SK-N-SH (cell line): ENCODE results near the gene GBP1. TPM values are rescaled to one million over a fixed set of nuclear protein-coding genes. Genes with fewer than 3 reads are reported as not detected.

Experiments
- CTCF ChIA-PET: fragments of 300-600, 350-600 bp; formaldehyde crosslinking; extraction: SDS; loops from one replicate; lab custom pipeline; 2021; lab: Yijun Ruan, JAX
- POLR2A ChIA-PET: fragments of 350-600 bp; sonication (Branson Sonifier 250); formaldehyde crosslinking; extraction: SDS; loops from one replicate; lab custom pipeline; 2020; ENCODE audit warnings: antibody characterized with exemption, inconsistent platforms; lab: Yijun Ruan, JAX
- DNase-seq: peaks from one replicate; pipeline ENCODE4 v3.0.0; 2012
- H2AFZ ChIP-seq: fragments of 200-600 bp; sonication (generic); 2 replicates; pipeline ENCODE4 v1.8.1; 2016; ENCODE audit warnings: antibody characterized with exemption, mild to moderate bottlenecking, low read depth
- H3F3A ChIP-seq: fragments of 200-600 bp; sonication (generic); replicated peaks from 2 replicates; pipeline ENCODE3; 2016; ENCODE audit warnings: antibody characterized with exemption, mild to moderate bottlenecking; ENCODE audit not compliant: insufficient read depth
- H3K27ac ChIP-seq, 2 experiments: fragments of 200-500 bp in 1 of 2; fragments of 200-600 bp in 1 of 2; sonication (Bioruptor generic) in 1 of 2; sonication (generic), shearing (Covaris generic) in 1 of 2; 2 replicates each; pipeline versions ENCODE4 v1.5.1 to v1.6.1; 2014 to 2016; ENCODE audit warnings: low read depth in 2 of 2, inconsistent platforms in 1 of 2, low read length in 1 of 2, mild to moderate bottlenecking in 1 of 2, mixed read lengths in 1 of 2
- H3K27me3 ChIP-seq: fragments of 200-600 bp; sonication (generic), shearing (Covaris generic); 2 replicates; pipeline ENCODE4 v1.6.1; 2016; ENCODE audit warnings: mixed run types; ENCODE audit not compliant: insufficient read depth
- H3K36me3 ChIP-seq, 2 experiments: fragments of 200-500 bp in 1 of 2; fragments of 200-600 bp in 1 of 2; sonication (Bioruptor generic) in 1 of 2; sonication (generic) in 1 of 2; replicated peaks in 1 of 2; 2 replicates each; pipeline versions ENCODE3 to v1.5.1; 2014 to 2016; ENCODE audit warnings: low read length in 1 of 2, mild to moderate bottlenecking in 1 of 2; ENCODE audit not compliant: insufficient read depth in 2 of 2, control insufficient read depth in 1 of 2
- H3K4me1 ChIP-seq, 2 experiments: fragments of 200-500 bp in 1 of 2; fragments of 200-600 bp in 1 of 2; sonication (Bioruptor generic) in 1 of 2; sonication (generic), shearing (Covaris generic) in 1 of 2; 2 replicates each; pipeline versions ENCODE4 v1.5.1 to v1.6.1; 2014 to 2016; ENCODE audit warnings: low read depth in 1 of 2, low read length in 1 of 2, mixed run types in 1 of 2; ENCODE audit not compliant: insufficient read depth in 2 of 2, control insufficient read depth in 1 of 2
- H3K4me2 ChIP-seq: fragments of 200-600 bp; sonication (generic), shearing (Covaris generic); 2 replicates; pipeline ENCODE4 v1.6.1; 2017; ENCODE audit warnings: mixed run types
- H3K4me3 ChIP-seq, 2 experiments: fragments of 200-500 bp in 1 of 2; fragments of 200-600 bp in 1 of 2; sonication (Bioruptor generic) in 1 of 2; sonication (generic), shearing (Covaris generic) in 1 of 2; 2 replicates each; pipeline versions ENCODE4 v1.5.1 to v1.8.1; 2014 to 2016; ENCODE audit warnings: low read depth in 2 of 2, inconsistent platforms in 1 of 2, low read length in 1 of 2, mild to moderate bottlenecking in 1 of 2, mixed read lengths in 1 of 2, moderate library complexity in 1 of 2
- H3K79me2 ChIP-seq: fragments of 200-600 bp; sonication (generic); 2 replicates; pipeline ENCODE4 v1.8.1; 2017; ENCODE audit warnings: mild to moderate bottlenecking; ENCODE audit not compliant: insufficient read depth
- H3K9ac ChIP-seq: fragments of 200-600 bp; sonication (generic); 2 replicates; pipeline ENCODE4 v1.6.1; 2017; ENCODE audit warnings: mixed run types
- H3K9me2 ChIP-seq: fragments of 200-600 bp; sonication (generic); 2 replicates; pipeline ENCODE4 v1.6.1; 2017; ENCODE audit warnings: mixed run types
- H3K9me3 ChIP-seq: fragments of 200-600 bp; sonication (generic); 2 replicates; pipeline ENCODE4 v1.6.1; 2017; ENCODE audit warnings: mixed run types, mild to moderate bottlenecking, moderate library complexity
- H4K20me1 ChIP-seq: fragments of 200-600 bp; sonication (generic); 2 replicates; pipeline ENCODE4 v1.6.1; 2017; ENCODE audit warnings: mild to moderate bottlenecking, mixed run types; ENCODE audit not compliant: insufficient read depth
- CHD2 ChIP-seq: fragments of 150-350 bp; IDR thresholded peaks from 2 replicates; pipeline ENCODE4 v1.6.1; 2018; ENCODE audit warnings: low read length; ENCODE audit not compliant: partially characterized antibody
- ELF1 ChIP-seq: IDR thresholded peaks from 2 replicates; pipeline ENCODE4 v1.4.0; 2012
- EZH2phosphoT487 ChIP-seq: fragments of 200-600 bp; sonication (generic); IDR thresholded peaks from 2 replicates; pipeline ENCODE4 v1.6.1; 2017; ENCODE audit warnings: low read depth, mixed run types, mild to moderate bottlenecking, antibody characterized with exemption, moderate library complexity, borderline replicate concordance
- FOXM1 ChIP-seq: IDR thresholded peaks from 2 replicates; pipeline ENCODE4 v1.4.0; 2012; ENCODE audit warnings: low read depth, mild to moderate bottlenecking
- GABPA ChIP-seq: IDR thresholded peaks from 2 replicates; pipeline ENCODE4 v1.4.0; 2012; ENCODE audit warnings: low read depth, mild to moderate bottlenecking
- IRF3 ChIP-seq: fragments of 150-350 bp; IDR thresholded peaks from 2 replicates; pipeline ENCODE4 v1.6.1; 2016; ENCODE audit warnings: mild to moderate bottlenecking, low read depth, low read length
- JUND ChIP-seq: IDR thresholded peaks from 2 replicates; pipeline ENCODE4 v1.4.0; 2012
- POLR2AphosphoS5 ChIP-seq: IDR thresholded peaks from 2 replicates; pipeline ENCODE4 v1.6.1; 2012; ENCODE audit warnings: low read depth, low read length
- RAD21 ChIP-seq: IDR thresholded peaks from 2 replicates; pipeline ENCODE4 v1.6.1; 2012; ENCODE audit warnings: mild to moderate bottlenecking, low read length
- RCOR1 ChIP-seq: fragments of 150-350 bp; IDR thresholded peaks from 2 replicates; pipeline ENCODE4 v1.6.1; 2017; ENCODE audit warnings: antibody characterized with exemption, low read length
- RXRA ChIP-seq: IDR thresholded peaks from 2 replicates; pipeline ENCODE4 v1.4.0; 2012; ENCODE audit warnings: low read depth, mild to moderate bottlenecking, borderline replicate concordance
- SIN3A ChIP-seq: IDR thresholded peaks from 2 replicates; pipeline ENCODE4 v1.6.1; 2012; ENCODE audit warnings: low read depth, mild to moderate bottlenecking, low read length, moderate library complexity, borderline replicate concordance
- SMC3 ChIP-seq: IDR thresholded peaks from 2 replicates; pipeline ENCODE4 v1.6.1; 2012; ENCODE audit warnings: low read depth, low read length, improper control_type of control experiment
- TAF1 ChIP-seq: IDR thresholded peaks from 2 replicates; pipeline ENCODE4 v1.6.1; 2012; ENCODE audit warnings: low read depth, mild to moderate bottlenecking, low read length, moderate library complexity, borderline replicate concordance
- USF1 ChIP-seq: IDR thresholded peaks from 2 replicates; pipeline ENCODE4 v1.4.0; 2012; ENCODE audit warnings: low read depth, borderline replicate concordance
- YY1 ChIP-seq: IDR thresholded peaks from 2 replicates; pipeline ENCODE4 v1.4.0; 2012; ENCODE audit warnings: low read depth, mild to moderate bottlenecking
- WGBS: methylation state at CpG from one replicate; pipeline ENCODE4 v1.1.6; 2017; ENCODE audit warnings: low lambda C conversion rate; 5-methylcytosine and 5-hydroxymethylcytosine counted together
- polyA plus RNA-seq, 3 experiments: library from polyadenylated mRNA; depleted of rRNA; stranded (reverse); fragments of >200 nt; gene quantifications; 2 replicates each; pipeline ENCODE4 v1.2.3, GENCODE V29; 2012
- TF ChIP-seq, protein P1 (sequence below): IDR thresholded peaks from 2 replicates; pipeline ENCODE4 v1.4.0; 2012; ENCODE audit warnings: low read depth
- TF ChIP-seq, protein P2 (sequence below): fragments of 150-350 bp; IDR thresholded peaks from 2 replicates; pipeline ENCODE4 v1.6.1; 2017; ENCODE audit warnings: antibody characterized with exemption, low read length, low read depth, borderline replicate concordance
- TF ChIP-seq, protein P3 (sequence below): IDR thresholded peaks from 2 replicates; pipeline ENCODE4 v1.6.1; 2012; ENCODE audit warnings: mild to moderate bottlenecking, low read depth, low read length, moderate library complexity
- TF ChIP-seq, protein P4 (sequence below): IDR thresholded peaks from 2 replicates; pipeline ENCODE4; 2012

Gene GBP1
- polyA plus RNA-seq, 1 of the 3 experiments (the other 2 are of a cell fraction): 7.4 TPM

DNA sequence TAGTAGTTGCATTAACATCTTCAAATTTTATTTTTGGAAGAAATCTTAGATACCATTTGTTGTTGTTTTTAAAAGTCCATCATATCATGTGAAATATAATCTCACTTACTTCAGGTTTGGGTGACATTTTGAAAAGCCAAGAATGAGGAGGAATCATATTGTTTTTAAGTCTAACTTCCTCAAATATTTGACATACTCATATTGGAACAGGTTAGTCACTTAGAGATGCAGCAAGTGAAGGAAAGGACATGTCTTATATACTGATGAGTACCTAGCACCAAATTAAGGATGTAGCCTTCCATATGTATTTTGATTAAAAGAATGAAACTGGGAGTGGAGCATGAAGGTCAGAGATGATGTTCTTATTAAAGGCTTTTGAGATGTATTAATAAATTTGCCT, 37.0 kb upstream of the GBP1 start:
- no peak overlapping the region for H3K4me2 ChIP-seq
- no peak overlapping the region for H3K27ac ChIP-seq
- no peak overlapping the region for H3K9ac ChIP-seq
- no peak for DNase-seq
- POLR2A ChIA-PET: no interaction called here
- CTCF ChIA-PET: no interaction called here
- peaks cover 0 to 5% of the 10 kb centered on the region in 2 experiments for H3K36me3 ChIP-seq
- TF ChIP-seq USF1: no peak
- no peak for TF ChIP-seq EZH2phosphoT487
- no peak for TF ChIP-seq RAD21
- no peak for TF ChIP-seq POLR2AphosphoS5
- no peak for TF ChIP-seq JUND
- no peak for TF ChIP-seq CHD2
- no peak for TF ChIP-seq FOXM1
- TF ChIP-seq, protein P1, sequence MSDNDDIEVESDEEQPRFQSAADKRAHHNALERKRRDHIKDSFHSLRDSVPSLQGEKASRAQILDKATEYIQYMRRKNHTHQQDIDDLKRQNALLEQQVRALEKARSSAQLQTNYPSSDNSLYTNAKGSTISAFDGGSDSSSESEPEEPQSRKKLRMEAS: no peak
- no peaks in the 10 kb centered on the region for H4K20me1 ChIP-seq
- no peaks in the 10 kb centered on the region for H3K9me3 ChIP-seq
- no peaks in the 10 kb centered on the region for H3K9me2 ChIP-seq
- no peaks in the 10 kb centered on the region for H3F3A ChIP-seq
- H3K79me2 ChIP-seq: no peaks in the 10 kb centered on the region
- no peaks in the 10 kb centered on the region for H3K4me1 ChIP-seq
- H3K27me3 ChIP-seq: no peaks in the 10 kb centered on the region
- no peak overlapping the region for H3K4me3 ChIP-seq
- no peak overlapping the region for H2AFZ ChIP-seq

GRCh38 chr1:89100412-89100811, 35.4 kb upstream of the GBP1 start:
- Histone ChIP-seq H3K27me3 (no peaks in the 10 kb centered on the region), H3K27ac (no peak overlapping the region), H3K9ac (no peak overlapping the region), H3K36me3 (no peaks in the 10 kb centered on the region), H3K4me2 (no peak overlapping the region), H3K4me3 (no peak overlapping the region), H2AFZ (no peak overlapping the region), H3F3A (no peaks in the 10 kb centered on the region), H3K4me1 (no peaks in the 10 kb centered on the region), H3K79me2 (no peaks in the 10 kb centered on the region), H3K9me3 (no peaks in the 10 kb centered on the region; the same call in 1 of the 2 replicates), H4K20me1 (no peaks in the 10 kb centered on the region), H3K9me2 (no peaks in the 10 kb centered on the region)
- ChIA-PET CTCF (interaction anchor here (3.0 kb wide), 1 partner anchor 15 kb away, joined by 9 read pairs; no protein-coding TSS in a partner anchor), POLR2A (no interaction called here)
- no peak for DNase-seq
- 67% methylated on average over 3 of the region's 3 CpGs for WGBS
- TF ChIP-seq SMC3 (no peak), YY1 (no peak), RXRA (no peak), ELF1 (no peak), CHD2 (no peak), SIN3A (no peak), GABPA (no peak), TAF1 (no peak), FOXM1 (no peak), RCOR1 (no peak), EZH2phosphoT487 (no peak), IRF3 (no peak)
- TF ChIP-seq, protein P2, sequence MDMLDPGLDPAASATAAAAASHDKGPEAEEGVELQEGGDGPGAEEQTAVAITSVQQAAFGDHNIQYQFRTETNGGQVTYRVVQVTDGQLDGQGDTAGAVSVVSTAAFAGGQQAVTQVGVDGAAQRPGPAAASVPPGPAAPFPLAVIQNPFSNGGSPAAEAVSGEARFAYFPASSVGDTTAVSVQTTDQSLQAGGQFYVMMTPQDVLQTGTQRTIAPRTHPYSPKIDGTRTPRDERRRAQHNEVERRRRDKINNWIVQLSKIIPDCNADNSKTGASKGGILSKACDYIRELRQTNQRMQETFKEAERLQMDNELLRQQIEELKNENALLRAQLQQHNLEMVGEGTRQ: no peak
- TF ChIP-seq, protein P3, sequence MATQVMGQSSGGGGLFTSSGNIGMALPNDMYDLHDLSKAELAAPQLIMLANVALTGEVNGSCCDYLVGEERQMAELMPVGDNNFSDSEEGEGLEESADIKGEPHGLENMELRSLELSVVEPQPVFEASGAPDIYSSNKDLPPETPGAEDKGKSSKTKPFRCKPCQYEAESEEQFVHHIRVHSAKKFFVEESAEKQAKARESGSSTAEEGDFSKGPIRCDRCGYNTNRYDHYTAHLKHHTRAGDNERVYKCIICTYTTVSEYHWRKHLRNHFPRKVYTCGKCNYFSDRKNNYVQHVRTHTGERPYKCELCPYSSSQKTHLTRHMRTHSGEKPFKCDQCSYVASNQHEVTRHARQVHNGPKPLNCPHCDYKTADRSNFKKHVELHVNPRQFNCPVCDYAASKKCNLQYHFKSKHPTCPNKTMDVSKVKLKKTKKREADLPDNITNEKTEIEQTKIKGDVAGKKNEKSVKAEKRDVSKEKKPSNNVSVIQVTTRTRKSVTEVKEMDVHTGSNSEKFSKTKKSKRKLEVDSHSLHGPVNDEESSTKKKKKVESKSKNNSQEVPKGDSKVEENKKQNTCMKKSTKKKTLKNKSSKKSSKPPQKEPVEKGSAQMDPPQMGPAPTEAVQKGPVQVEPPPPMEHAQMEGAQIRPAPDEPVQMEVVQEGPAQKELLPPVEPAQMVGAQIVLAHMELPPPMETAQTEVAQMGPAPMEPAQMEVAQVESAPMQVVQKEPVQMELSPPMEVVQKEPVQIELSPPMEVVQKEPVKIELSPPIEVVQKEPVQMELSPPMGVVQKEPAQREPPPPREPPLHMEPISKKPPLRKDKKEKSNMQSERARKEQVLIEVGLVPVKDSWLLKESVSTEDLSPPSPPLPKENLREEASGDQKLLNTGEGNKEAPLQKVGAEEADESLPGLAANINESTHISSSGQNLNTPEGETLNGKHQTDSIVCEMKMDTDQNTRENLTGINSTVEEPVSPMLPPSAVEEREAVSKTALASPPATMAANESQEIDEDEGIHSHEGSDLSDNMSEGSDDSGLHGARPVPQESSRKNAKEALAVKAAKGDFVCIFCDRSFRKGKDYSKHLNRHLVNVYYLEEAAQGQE: no peak
- TF ChIP-seq, protein P4, sequence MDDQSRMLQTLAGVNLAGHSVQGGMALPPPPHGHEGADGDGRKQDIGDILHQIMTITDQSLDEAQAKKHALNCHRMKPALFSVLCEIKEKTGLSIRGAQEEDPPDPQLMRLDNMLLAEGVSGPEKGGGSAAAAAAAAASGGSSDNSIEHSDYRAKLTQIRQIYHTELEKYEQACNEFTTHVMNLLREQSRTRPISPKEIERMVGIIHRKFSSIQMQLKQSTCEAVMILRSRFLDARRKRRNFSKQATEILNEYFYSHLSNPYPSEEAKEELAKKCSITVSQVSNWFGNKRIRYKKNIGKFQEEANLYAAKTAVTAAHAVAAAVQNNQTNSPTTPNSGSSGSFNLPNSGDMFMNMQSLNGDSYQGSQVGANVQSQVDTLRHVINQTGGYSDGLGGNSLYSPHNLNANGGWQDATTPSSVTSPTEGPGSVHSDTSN: no peak
